ENCODE measurements around the gene DTWD2. TPM values are rescaled to one million over a fixed set of nuclear protein-coding genes. Genes with fewer than 3 reads are reported as not detected.

The DTWD2 gene
- 22.2 TPM for total RNA-seq

GRCh38 chr5:118987988-118988865 lies at the start of gene DTWD2:
DTWD2 (minus strand) TSS chr5:118988547; CDS start chr5:118988511, 36 bp downstream.

Other genes starting within 250 kb of the DTWD2 start
- gene DMXL1, start 82.5 kb upstream of the DTWD2 start, total RNA-seq, result 116 TPM

All from camera-type eye (tissue), 1 donor.